ENCODE measurements around the gene INKA2.

INKA2 gene

GRCh38 chr1:111725192-111725591, 14.0 kb downstream of the INKA2 start:
- Histone ChIP-seq H3K4me3 (no peak overlapping the region), H3K4me1 (no peaks in the 10 kb centered on the region), H3K36me3 (no peaks in the 10 kb centered on the region), H3K9me3 (no peaks in the 10 kb centered on the region), H4K20me1 (no peaks in the 10 kb centered on the region; the same call in 1 of the 2 replicates), H3K9ac (no peak overlapping the region), H3K27ac (no peak overlapping the region), H3K4me2 (no peak overlapping the region), H3K27me3 (no peaks in the 10 kb centered on the region)
- TF ChIP-seq Cebpa-rat (IDR thresholded peaks at IDR 0.05): no peak

GRCh38 chr1:111723871-111724270, 15.3 kb downstream of the INKA2 start:
- H4K20me1 ChIP-seq: no peaks in the 10 kb centered on the region; the same call in 1 of the 2 replicates
- no peak overlapping the region for H3K4me3 ChIP-seq
- no peaks in the 10 kb centered on the region for H3K4me1 ChIP-seq
- H3K36me3 ChIP-seq: no peaks in the 10 kb centered on the region
- TF ChIP-seq Cebpa-rat (IDR thresholded peaks at IDR 0.05): no peak
- no peak overlapping the region for H3K27ac ChIP-seq
- H3K27me3 ChIP-seq: no peaks in the 10 kb centered on the region
- H3K9me3 ChIP-seq: no peaks in the 10 kb centered on the region
- H3K4me2 ChIP-seq: no peak overlapping the region
- no peak overlapping the region for H3K9ac ChIP-seq

- TF ChIP-seq Cebpa-rat (IDR thresholded peaks at IDR 0.05): no peak
- Histone ChIP-seq H3K36me3 (no peaks in the 10 kb centered on the region), H3K4me1 (no peaks in the 10 kb centered on the region), H3K4me2 (no peak overlapping the region), H3K27ac (no peak overlapping the region), H4K20me1 (no peaks in the 10 kb centered on the region), H3K4me3 (no peak overlapping the region), H3K9me3 (no peaks in the 10 kb centered on the region), H3K9ac (no peak overlapping the region), H3K27me3 (no peaks in the 10 kb centered on the region)
Observed at GRCh38 chr1:111723091-111723806, 15.9 kb downstream of the INKA2 start.

GRCh38 chr1:111720977-111721786, 18.0 kb downstream of the INKA2 start:
- H3K4me2 ChIP-seq: no peak overlapping the region
- H4K20me1 ChIP-seq: no peaks in the 10 kb centered on the region
- H3K9me3 ChIP-seq: no peaks in the 10 kb centered on the region
- H3K4me3 ChIP-seq: no peak overlapping the region
- H3K27me3 ChIP-seq: no peaks in the 10 kb centered on the region
- no peak overlapping the region for H3K27ac ChIP-seq
- H3K4me1 ChIP-seq: no peaks in the 10 kb centered on the region
- H3K36me3 ChIP-seq: peaks cover 5% of the 10 kb centered on the region; the same call in 1 of the 2 replicates
- TF ChIP-seq Cebpa-rat (IDR thresholded peaks at IDR 0.05): no peak
- H3K9ac ChIP-seq: no peak overlapping the region

- no peak for TF ChIP-seq Cebpa-rat (IDR thresholded peaks at IDR 0.05)
- Histone ChIP-seq H3K27ac (no peak overlapping the region), H3K4me1 (no peaks in the 10 kb centered on the region), H3K27me3 (no peaks in the 10 kb centered on the region), H3K4me3 (no peak overlapping the region), H3K9ac (no peak overlapping the region), H3K9me3 (no peaks in the 10 kb centered on the region), H3K36me3 (peaks cover 5% of the 10 kb centered on the region; the same call in 1 of the 2 replicates), H3K4me2 (no peak overlapping the region), H4K20me1 (no peaks in the 10 kb centered on the region)
Observed at GRCh38 chr1:111720274-111720976, 18.8 kb downstream of the INKA2 start.

GRCh38 chr1:111719674-111720132, 19.5 kb downstream of the INKA2 start:
- H3K4me2 ChIP-seq: no peak overlapping the region
- peaks cover 5% of the 10 kb centered on the region; the same call in 1 of the 2 replicates for H3K36me3 ChIP-seq
- no peak overlapping the region for H3K9ac ChIP-seq
- no peak overlapping the region for H3K4me3 ChIP-seq
- no peak for TF ChIP-seq Cebpa-rat (IDR thresholded peaks at IDR 0.05)
- no peaks in the 10 kb centered on the region for H4K20me1 ChIP-seq
- H3K27ac ChIP-seq: no peak overlapping the region
- no peaks in the 10 kb centered on the region for H3K4me1 ChIP-seq
- H3K9me3 ChIP-seq: no peaks in the 10 kb centered on the region
- H3K27me3 ChIP-seq: no peaks in the 10 kb centered on the region

- H3K9ac ChIP-seq: no peak overlapping the region
- no peak overlapping the region for H3K4me3 ChIP-seq
- H3K4me2 ChIP-seq: no peak overlapping the region
- H3K9me3 ChIP-seq: no peaks in the 10 kb centered on the region
- no peaks in the 10 kb centered on the region for H4K20me1 ChIP-seq
- peaks cover 5% of the 10 kb centered on the region; the same call in 1 of the 2 replicates for H3K36me3 ChIP-seq
- H3K4me1 ChIP-seq: no peaks in the 10 kb centered on the region
- no peak for TF ChIP-seq Cebpa-rat (IDR thresholded peaks at IDR 0.05)
- no peak overlapping the region for H3K27ac ChIP-seq
- no peaks in the 10 kb centered on the region for H3K27me3 ChIP-seq
Observed at GRCh38 chr1:111719135-111719534, 20.1 kb downstream of the INKA2 start.

- TF ChIP-seq Cebpa-rat (IDR thresholded peaks at IDR 0.05): no peak
- no peaks in the 10 kb centered on the region for H3K27me3 ChIP-seq
- H3K36me3 ChIP-seq: peaks cover 5% of the 10 kb centered on the region; the same call in 1 of the 2 replicates
- H3K4me2 ChIP-seq: no peak overlapping the region
- H3K4me1 ChIP-seq: no peaks in the 10 kb centered on the region
- H3K9ac ChIP-seq: no peak overlapping the region
- H3K9me3 ChIP-seq: no peaks in the 10 kb centered on the region
- no peak overlapping the region for H3K27ac ChIP-seq
- no peak overlapping the region for H3K4me3 ChIP-seq
- H4K20me1 ChIP-seq: no peaks in the 10 kb centered on the region
Observed at GRCh38 chr1:111717450-111717849, 21.7 kb downstream of the INKA2 start.

- Histone ChIP-seq H3K27me3 (no peaks in the 10 kb centered on the region), H3K4me3 (no peak overlapping the region)
- TF ChIP-seq Cebpa-rat (IDR thresholded peaks at IDR 0.05): no peak
Observed at GRCh38 chr1:111716333-111716732, 22.9 kb downstream of the INKA2 start.

More at GRCh38 chr1:111716333-111716732, 22.9 kb downstream of the INKA2 start:
- peaks cover 5% of the 10 kb centered on the region; the same call in 1 of the 2 replicates for H3K36me3 ChIP-seq
- no peaks in the 10 kb centered on the region for H3K4me1 ChIP-seq
- no peaks in the 10 kb centered on the region for H3K9me3 ChIP-seq
- H3K9ac ChIP-seq: no peak overlapping the region
- H3K27ac ChIP-seq: no peak overlapping the region
- H3K4me2 ChIP-seq: no peak overlapping the region
- H4K20me1 ChIP-seq: no peaks in the 10 kb centered on the region

Measured in BLaER1 (cell line).